Upper lobe of left lung (tissue), 4 donors: ENCODE data around the gene BAIAP2L2.

Source experiments
- CTCF ChIP-seq, 6 experiments: fragments of 450-650 bp in 4 of 6; fragments of 200-600 bp in 2 of 6; sonication (generic) in 2 of 6; IDR thresholded peaks; one replicate each; pipeline ENCODE4 v1.5.1; 2016 to 2019; ENCODE audit warnings: antibody characterized with exemption in 6 of 6
- EP300 ChIP-seq, 4 donors: sonication (generic); formaldehyde crosslinking; IDR thresholded peaks; one replicate each; pipeline ENCODE4 v1.5.1; 2017; ENCODE audit warnings: antibody characterized with exemption in 4 of 4, control low read depth in 2 of 4
- POLR2AphosphoS5 ChIP-seq, 2 donors: sonication (generic); formaldehyde crosslinking; IDR thresholded peaks; one replicate each; pipeline ENCODE4 v1.5.1; 2017; ENCODE audit warnings: antibody characterized with exemption in 2 of 2

- TF ChIP-seq CTCF (IDR thresholded peaks at IDR 0.05): no peak
- TF ChIP-seq EP300 (IDR thresholded peaks at IDR 0.05): no peak
- TF ChIP-seq POLR2AphosphoS5 (IDR thresholded peaks at IDR 0.05): no peak
Measured at GRCh38 chr22:38038426-38038825, 72.1 kb downstream of the BAIAP2L2 start.
